Transverse colon (tissue), 4 donors: ENCODE results near the gene CCDC184.

Source experiments
- CTCF ChIP-seq, 5 experiments: fragments of 200-600 bp in 3 of 5; fragments of 450-650 bp in 2 of 5; sonication (generic) in 3 of 5; IDR thresholded peaks; 1 replicate in 2 of 5; 2 replicates in 3 of 5; pipeline ENCODE4 v1.5.1; 2016 to 2017; ENCODE audit warnings: antibody characterized with exemption in 5 of 5, inconsistent platforms in 3 of 5, mild to moderate bottlenecking in 2 of 5, moderate library complexity in 1 of 5
- POLR2A ChIP-seq: fragments of 450-650 bp; IDR thresholded peaks from one replicate; pipeline ENCODE4 v1.6.1; 2016; ENCODE audit warnings: antibody characterized with exemption, mild to moderate bottlenecking, moderate library complexity
- POLR2AphosphoS5 ChIP-seq, 3 donors: sonication (generic); formaldehyde crosslinking; IDR thresholded peaks; one replicate each; pipeline ENCODE4 v1.6.1; 2016; ENCODE audit warnings: antibody characterized with exemption in 3 of 3

GRCh38 chr12:48180424-48180823 lies 3.0 kb upstream of the CCDC184 start:
- TF ChIP-seq CTCF (IDR thresholded peaks at IDR 0.05) (no peak), POLR2A (no peak), POLR2AphosphoS5 (IDR thresholded peaks at IDR 0.05) (no peak)
